Lower leg skin (tissue), 4 donors: Measurements from ENCODE around the gene DUSP11. TPM values are rescaled to one million over a fixed set of nuclear protein-coding genes. Genes with fewer than 3 reads are reported as not detected.

Experiments used
- DNase-seq, 2 donors: peaks; one replicate each; pipeline ENCODE4 v3.0.0-alpha.2; 2019; ENCODE audit warnings: low spot score in 2 of 2
- H3K4me3 ChIP-seq: fragments of 200-600 bp; sonication (generic); 2 replicates; pipeline ENCODE4 v1.5.1; 2017; ENCODE audit warnings: mild to moderate bottlenecking, low read depth; ENCODE audit not compliant: poor library complexity, severe bottlenecking
- POLR2A ChIP-seq, 2 donors: fragments of 450-650 bp; IDR thresholded peaks; one replicate each; pipeline ENCODE4 v1.6.1; 2016 to 2017; ENCODE audit warnings: antibody characterized with exemption in 2 of 2, mild to moderate bottlenecking in 1 of 2, moderate library complexity in 1 of 2
- WGBS, 2 donors: methylation state at CpG; one replicate each; pipeline ENCODE4 v1.1.5; 2018; 5-methylcytosine and 5-hydroxymethylcytosine counted together
- intact Hi-C: fragments of 100-400 bp; cut with DNase I; formaldehyde crosslinking; loops from one replicate; pipeline ENCODE4 v1.15.0; 2023; ENCODE audit warnings: low total_unique reads
- total RNA-seq, 4 donors: library from RNA; depleted of rRNA; stranded (reverse); fragments of >200 nt; gene quantifications; one replicate each; pipeline ENCODE4 v1.1.0, GENCODE V29; 2016
- TF ChIP-seq, protein P1 (sequence below), 3 donors: fragments of 450-650 bp; IDR thresholded peaks; one replicate each; pipeline ENCODE4 v1.5.1; 2016; ENCODE audit warnings: antibody characterized with exemption in 3 of 3, mild to moderate bottlenecking in 3 of 3, moderate library complexity in 2 of 3

DUSP11 gene
- total RNA-seq, 4 donors from 2014 or later, result 40.6 to 53.7 (median 41.9) TPM

DNA sequence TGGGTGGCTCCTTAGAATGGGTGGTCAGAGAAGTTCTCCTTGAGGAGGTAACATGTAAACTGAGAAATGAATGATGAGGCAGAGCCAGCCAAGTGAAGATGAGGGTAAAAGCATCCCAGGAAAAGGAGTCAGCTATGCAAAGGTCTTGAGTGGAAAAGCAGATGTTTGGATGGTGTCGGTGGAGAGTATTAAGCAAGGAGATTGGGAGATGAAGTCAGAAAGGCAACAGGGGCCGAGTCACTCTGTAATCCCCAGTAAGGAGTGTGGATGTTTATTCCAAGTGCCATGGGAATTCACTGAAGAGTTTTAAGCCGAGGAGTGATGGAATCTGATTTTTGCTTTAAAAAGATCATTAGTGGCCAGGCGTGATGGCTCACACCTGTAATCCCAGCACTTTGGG is 45.5 kb upstream of the DUSP11 start:
- intact Hi-C loops, result no loop called here
- no peak for DNase-seq
- H3K4me3 ChIP-seq, result no peak overlapping the region
- 77 to 83% methylated on average over 4 of the region's 4 CpGs for WGBS, 2 donors
- TF ChIP-seq POLR2A (IDR thresholded peaks at IDR 0.05), result no peak
- TF ChIP-seq, protein P1, sequence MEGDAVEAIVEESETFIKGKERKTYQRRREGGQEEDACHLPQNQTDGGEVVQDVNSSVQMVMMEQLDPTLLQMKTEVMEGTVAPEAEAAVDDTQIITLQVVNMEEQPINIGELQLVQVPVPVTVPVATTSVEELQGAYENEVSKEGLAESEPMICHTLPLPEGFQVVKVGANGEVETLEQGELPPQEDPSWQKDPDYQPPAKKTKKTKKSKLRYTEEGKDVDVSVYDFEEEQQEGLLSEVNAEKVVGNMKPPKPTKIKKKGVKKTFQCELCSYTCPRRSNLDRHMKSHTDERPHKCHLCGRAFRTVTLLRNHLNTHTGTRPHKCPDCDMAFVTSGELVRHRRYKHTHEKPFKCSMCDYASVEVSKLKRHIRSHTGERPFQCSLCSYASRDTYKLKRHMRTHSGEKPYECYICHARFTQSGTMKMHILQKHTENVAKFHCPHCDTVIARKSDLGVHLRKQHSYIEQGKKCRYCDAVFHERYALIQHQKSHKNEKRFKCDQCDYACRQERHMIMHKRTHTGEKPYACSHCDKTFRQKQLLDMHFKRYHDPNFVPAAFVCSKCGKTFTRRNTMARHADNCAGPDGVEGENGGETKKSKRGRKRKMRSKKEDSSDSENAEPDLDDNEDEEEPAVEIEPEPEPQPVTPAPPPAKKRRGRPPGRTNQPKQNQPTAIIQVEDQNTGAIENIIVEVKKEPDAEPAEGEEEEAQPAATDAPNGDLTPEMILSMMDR (IDR thresholded peaks at IDR 0.05), result no peak

DNA sequence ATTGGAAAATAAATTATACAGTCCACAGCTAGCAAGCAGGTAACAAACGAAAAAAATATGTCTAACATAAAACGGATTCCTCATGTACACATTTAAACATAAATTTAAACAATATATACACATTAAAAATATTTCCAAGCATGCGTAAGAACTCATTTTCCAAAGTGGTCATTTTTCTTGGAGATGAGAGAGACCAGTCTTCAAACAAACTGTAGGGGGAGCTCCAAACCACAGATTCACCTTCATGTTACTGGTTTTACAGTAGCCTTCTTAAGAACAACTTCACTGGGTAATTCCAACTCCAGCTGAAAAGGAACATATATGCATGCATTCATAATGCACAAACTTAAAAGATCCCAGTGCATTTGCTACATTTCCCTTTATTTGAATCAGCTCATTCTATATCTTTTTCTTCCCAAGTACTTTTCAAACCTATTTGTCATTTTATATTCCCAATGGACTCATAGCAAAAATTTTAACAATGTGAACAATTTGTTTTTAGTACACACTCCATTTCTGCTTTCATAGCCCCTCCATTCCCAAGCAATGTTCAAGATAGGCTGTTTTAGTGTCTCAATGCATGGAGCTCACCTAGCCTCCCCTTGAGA is 44.1 kb upstream of the DUSP11 start:
- no peak overlapping the region for H3K4me3 ChIP-seq
- TF ChIP-seq POLR2A (IDR thresholded peaks at IDR 0.05), result no peak
- TF ChIP-seq, protein P1 (IDR thresholded peaks at IDR 0.05), result no peak
- DNase-seq, result no peak
- intact Hi-C loops, result no loop called here
- WGBS, 2 donors, result 5% methylated on average over 3 of the region's 3 CpGs

DNA sequence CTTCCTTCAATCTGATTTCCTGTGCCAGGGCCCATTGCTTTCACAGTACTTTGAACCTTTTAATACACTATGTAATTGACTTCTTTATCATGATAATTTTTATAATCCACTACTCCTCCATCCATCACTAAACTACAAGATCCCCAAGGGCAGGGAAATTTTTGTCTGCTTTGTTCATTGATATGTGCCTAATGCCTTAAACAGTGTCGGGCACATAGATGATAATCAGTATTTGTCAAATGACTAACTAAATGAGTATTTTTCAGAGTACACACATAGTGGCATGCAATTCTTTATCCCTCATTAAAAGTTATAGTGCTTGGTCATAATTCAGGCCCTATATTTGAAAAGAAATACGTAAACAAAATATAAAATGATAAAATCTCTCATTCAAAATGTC is 43.5 kb upstream of the DUSP11 start:
- intact Hi-C loops, result no loop called here
- no peak overlapping the region for H3K4me3 ChIP-seq
- WGBS, 2 donors, result 29 to 43% methylated on average over 2 of the region's 2 CpGs
- no peak for TF ChIP-seq POLR2A (IDR thresholded peaks at IDR 0.05)
- TF ChIP-seq, protein P1 (IDR thresholded peaks at IDR 0.05), result no peak
- no peak for DNase-seq

DNA sequence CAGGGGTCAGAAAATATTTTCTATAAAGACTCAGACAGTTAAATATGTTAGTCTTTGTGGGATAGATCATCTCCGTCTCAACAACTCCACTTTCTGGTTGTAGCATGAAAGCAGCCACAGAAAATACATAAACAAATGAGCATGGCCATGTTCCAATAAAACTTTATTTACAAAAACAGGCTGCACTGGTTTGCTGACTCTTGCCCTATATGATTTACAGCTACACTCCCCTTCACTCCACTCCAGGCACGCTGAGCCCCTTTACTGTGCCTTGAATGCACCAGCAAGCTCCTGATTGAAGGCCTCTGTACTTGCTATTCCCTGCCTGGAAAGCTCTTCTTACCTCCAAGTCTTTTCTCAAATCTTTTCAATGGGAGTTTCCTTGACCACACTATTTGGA is 43.1 kb upstream of the DUSP11 start:
- intact Hi-C loops, result no loop called here
- WGBS, 2 donors, result 64 to 67% methylated on average over 2 of the region's 2 CpGs
- DNase-seq, result no peak
- TF ChIP-seq, protein P1 (IDR thresholded peaks at IDR 0.05), result no peak
- no peak for TF ChIP-seq POLR2A (IDR thresholded peaks at IDR 0.05)
- H3K4me3 ChIP-seq, result no peak overlapping the region

DNA sequence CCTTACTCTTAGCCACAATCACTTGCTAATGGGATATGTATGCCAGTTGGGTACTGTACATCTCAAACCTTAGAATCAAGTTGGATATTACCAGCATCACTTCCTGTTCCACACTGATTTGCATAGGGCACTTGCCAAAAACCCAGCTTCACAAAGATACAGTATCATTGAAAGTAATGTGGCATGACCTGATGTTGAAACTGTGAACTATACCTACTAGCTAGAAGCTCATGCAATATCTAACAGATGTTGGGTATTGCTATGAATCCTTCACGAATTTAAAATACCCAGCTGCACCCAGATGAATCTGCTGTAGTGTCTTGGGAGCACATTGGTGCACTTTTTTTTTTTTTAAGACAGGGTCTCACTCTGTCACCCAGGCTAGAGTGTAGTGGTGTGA is 42.4 kb upstream of the DUSP11 start:
- no peak overlapping the region for H3K4me3 ChIP-seq
- no peak for TF ChIP-seq POLR2A (IDR thresholded peaks at IDR 0.05)
- TF ChIP-seq, protein P1 (IDR thresholded peaks at IDR 0.05), result no peak
- intact Hi-C loops, result no loop called here
- 49 to 53% methylated on average over 1 of the region's 1 CpG for WGBS, 2 donors
- no peak for DNase-seq

DNA sequence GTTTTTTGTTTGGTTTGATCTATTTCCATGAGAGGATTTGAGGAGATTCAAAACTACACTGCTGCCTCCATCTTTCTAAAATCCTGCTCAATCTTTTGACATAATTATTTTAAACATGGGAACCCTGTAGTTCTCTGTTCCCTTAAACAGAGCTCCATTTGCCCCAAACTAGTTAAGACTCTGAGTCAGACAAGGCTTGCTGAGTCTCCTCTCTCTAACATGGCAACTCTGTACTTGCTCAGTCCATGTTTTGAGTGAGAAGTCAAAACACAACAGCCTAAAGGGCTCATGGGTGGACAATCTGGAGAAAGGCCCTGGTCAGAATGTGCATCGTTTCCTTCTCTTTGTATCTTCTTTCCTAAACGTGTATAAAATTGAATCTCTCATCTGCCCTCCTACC is 41.8 kb upstream of the DUSP11 start:
- WGBS, 2 donors, result 62 to 72% methylated on average over 2 of the region's 2 CpGs
- no peak for TF ChIP-seq POLR2A (IDR thresholded peaks at IDR 0.05)
- TF ChIP-seq, protein P1 (IDR thresholded peaks at IDR 0.05), result no peak

More for the DNA sequence above, 41.8 kb upstream of the DUSP11 start:
- no peak for DNase-seq
- no peak overlapping the region for H3K4me3 ChIP-seq
- intact Hi-C loops, result no loop called here
